DMS 273 treated with DMSO at 0.1 percent for 48 hours (cell line): ENCODE results near the gene BTBD2.
A peak's percentile ranks its signal among the peaks of the same experiment; 100 is the strongest.

Source experiments
- DNase-seq: peaks from one replicate; lab custom pipeline; 2025; lab: John Stamatoyannopoulos, UW

BTBD2 gene

DNA sequence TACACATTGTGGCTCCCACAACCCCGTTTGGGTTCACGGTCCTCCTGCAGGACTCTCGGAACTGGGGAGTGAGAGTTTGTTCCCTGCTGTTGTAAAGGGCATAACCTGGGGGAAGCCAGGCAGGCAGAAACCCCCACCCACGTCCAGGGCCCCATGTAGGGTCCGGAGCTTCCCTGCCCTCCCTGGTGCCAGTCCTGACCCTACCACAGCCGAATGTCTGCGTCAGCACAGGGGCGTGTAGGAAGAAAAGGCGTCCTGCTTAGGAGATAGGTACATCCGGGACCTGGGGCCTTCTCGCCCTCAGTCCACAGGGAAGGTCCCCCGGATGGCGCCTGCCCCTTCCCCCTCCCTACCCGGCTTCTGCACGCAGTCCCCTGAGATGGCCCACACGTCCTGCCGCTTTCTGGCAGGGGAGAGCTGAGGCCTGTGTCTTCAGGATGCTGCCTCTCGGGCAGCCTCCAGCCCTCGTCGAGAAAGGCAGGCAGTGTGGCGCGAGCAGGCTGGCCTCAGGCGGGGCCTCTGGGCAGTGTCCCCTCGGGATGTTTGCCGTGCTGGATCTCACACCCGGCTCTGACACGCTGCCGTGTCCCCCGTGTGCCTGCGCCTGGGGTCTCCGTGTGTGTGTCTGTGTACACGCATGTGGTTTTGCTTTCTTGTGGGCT, 55.5 kb downstream of the BTBD2 start:
- DNase-seq = no peak

DNA sequence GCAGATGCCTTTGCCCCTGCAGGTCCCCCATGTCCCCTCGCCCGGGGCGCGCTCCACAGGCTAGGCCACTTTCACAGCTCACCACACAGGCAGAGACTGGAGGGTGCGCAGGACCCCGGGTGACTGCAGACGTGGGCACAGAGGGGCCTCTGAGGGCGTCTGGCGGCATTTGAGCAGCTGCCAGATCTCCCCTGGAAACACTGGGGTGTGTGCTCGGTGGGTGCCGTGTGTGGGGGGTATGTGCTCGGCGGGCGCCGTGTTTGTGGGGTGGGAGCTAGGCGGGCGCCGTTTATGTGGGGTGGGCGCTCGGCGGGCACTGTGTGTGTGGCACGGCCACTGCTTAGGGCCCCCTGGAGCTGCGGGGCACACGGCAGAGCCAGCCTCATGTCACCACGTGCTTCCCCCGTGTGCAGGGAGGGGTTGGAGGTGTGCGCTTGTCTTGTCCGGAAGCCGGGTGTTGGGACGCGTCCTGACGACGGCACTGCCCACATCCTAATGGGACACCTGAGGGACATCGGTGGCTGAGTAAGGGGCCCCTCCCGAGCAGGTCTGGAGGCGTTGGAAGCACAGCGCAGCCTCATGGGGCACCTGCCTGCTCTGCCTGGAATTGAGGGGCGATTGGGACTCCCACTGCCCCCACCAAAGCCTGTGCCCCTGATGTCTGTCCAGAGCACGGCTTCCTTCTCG, 57.8 kb downstream of the BTBD2 start:
- DNase-seq = no peak

DNA sequence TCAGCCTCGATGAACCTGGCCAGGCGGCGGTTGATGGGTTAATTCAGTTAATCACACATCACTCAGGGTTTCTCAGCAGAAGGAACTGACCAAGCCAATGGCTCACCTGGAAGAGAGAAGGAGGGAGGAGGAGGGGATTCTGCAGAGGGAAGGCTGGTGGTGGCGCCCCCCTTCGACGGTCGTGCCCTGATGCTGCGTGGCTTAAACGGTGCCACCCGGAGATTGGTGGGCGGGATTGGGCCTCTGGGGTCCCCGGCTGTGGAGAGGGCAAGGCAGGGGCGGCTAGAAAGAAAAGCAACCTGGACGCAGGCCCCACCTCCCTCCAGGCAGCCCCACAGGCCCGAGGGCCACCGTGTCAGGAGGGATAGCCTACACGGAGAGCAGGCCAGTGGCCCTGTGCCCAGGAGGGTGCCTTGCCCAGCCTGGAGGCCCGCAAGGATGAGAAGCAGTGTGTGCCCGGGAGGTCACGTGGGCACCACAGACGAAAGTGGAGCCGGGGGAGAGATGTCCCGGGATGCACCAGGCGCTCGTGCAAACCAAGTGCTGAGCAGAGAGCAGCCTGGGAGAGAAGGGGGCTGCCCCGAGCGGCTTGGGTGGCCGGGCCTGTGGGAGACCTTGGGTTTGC, 58.5 kb downstream of the BTBD2 start:
- DNase-seq = no peak

DNA sequence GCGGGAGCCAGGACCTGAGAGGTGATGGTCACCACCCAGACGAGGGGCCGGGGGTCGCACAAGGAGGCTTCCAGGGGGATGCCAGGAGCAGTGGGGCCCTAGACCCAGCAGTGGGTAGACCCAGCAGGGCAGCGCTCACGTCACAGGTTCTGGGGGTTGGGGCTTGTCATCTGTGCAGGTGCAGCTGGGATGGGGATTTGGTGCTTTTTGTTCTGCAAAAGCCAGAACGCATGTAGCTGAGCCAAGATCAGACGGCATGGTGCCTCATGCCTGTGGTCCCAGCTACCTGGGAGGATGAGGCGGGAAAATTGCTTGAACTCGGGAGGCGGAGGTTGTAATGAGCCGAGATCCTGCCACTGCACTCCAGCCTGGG, 59.4 kb downstream of the BTBD2 start:
- DNase-seq = no peak

DNA sequence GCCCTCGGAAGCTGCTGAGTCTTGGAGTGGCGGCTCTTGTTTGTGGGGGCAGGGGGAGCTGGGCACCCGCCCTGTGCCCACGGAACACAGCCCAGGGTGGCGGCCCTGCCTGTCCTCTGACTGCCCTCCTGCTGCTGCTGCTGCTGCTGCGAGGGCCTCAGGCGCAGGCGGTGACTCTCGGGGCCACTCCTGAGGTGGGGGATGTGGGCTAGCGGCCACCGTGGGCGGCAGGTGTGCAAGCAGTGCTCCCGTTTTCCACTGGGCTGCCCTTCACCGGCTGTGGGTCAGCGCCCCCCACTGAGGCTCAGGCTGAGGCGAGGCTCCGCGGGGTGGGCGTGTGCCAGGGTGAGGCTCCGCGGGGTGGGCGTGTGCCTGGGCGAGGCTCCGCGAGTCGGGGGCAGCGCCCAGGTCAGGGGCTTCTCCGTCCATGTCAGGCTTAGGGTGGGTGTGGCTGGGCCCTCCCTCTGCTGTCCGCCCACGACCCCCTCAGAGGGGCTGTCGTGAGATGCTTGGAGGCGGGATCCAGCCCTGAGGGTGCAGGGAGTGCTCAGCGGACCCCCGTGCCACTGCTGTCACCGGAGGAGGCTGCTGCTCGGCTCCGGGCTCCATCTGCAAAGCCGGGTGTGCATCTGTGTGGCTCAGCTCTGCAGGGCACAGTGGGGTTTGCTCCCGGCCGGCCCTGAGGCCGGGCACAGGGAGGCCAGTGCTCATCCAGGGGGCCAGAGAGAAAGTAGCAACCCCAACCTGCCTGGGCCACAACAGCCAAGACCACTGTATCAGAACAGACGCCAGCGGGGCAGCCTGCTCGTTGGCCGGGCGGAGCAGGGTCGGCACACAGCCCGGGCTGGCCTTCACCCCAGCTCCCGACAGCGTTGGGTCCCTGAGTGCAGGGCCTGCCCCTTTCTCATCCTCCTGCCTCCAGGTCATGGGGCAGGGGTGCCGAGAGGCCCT, 60.1 kb downstream of the BTBD2 start:
- DNase-seq = no peak

DNA sequence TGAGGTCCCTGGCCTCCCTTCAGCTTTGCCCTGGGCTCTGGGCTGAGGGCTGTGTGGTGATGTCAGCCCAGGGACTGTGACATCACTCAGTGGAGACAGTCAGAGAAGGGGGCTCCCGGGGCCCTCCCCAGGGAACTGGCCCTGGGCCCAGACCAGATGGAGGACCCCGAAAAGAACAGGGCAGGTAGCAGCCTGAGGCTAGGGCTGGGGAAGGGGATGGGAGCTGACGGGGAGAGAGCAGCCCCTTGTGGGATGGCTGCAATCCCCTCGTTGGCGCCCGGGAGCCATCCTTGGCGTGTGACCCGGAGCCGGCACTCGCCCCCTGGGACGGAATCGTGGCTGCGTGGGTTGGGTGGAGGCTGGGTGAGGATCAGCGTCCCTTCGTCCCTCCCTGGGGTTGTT, 61.0 kb downstream of the BTBD2 start:
- DNase-seq = no peak

DNA sequence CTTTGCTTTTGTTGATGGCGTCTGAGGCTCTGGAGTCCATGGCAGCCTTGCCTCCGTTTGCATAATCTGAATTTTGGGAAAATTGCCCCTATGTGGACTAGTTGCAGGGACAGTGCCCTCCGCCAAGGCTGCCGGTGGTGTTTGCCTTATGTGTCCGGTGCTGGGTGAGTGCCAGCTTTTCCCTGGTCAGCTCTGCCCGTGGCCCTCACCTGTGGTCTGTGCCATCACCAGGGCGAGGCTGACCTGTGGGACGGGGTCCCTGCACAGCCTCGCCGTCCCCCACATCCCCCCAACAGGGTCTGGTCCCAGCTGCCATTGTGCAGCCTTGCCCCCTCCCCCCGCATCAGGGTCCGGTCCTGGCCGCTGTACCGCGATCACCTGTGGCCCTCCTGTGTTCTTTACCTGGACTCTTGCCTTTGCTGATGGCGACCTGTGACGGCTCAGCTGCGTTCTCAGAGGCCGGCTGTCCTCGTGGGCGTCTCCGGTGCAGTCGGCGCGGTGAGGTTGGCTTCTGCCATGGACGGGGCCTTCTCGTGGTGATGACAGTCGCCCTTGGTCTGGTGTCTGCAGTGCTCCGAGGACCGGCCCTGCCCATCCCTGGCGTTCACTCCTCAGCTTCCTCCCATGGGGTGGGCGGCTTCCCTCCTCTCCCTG, 61.9 kb downstream of the BTBD2 start:
- DNase-seq = no peak

DNA sequence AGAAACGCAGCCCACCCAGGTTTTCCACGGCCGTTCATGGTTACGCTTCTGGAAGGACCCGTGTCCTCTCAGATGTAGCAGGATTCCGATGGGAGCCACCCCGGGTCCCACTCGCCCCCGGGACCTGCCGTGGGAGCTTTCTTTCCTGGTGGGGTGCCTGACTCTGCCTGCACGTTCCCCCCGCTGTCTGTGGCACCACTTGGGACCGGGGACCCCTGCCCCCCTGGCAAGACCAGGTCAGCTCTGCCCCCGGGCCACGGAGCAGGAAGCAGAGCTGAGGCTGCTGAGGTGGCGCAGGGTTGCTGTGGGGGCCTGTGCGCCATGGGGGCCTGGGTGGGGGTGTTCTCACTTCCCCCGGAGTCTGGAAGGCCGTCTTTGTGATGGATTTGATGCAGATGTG, 62.5 kb downstream of the BTBD2 start:
- DNase-seq = no peak

DNA sequence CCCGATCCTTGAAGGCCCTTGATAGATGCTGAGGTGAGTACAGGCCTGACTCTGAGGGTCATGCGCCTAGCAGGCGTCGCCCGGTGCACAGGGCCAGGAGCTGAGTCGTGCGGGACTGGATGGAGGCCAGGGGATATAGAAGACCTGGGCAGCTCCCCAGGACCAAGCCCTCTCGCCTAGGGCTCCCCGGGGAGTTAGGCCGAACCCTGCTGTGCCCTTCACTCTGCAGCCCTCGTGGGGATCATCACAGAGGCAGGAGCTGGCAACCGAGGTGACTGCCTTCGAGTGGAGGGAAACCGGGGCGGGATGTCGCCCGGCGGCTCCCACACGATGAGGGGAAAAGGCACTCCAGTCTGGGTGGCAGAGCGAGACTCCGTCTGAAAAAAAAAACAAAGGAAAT, 62.9 kb downstream of the BTBD2 start:
- no peak for DNase-seq

DNA sequence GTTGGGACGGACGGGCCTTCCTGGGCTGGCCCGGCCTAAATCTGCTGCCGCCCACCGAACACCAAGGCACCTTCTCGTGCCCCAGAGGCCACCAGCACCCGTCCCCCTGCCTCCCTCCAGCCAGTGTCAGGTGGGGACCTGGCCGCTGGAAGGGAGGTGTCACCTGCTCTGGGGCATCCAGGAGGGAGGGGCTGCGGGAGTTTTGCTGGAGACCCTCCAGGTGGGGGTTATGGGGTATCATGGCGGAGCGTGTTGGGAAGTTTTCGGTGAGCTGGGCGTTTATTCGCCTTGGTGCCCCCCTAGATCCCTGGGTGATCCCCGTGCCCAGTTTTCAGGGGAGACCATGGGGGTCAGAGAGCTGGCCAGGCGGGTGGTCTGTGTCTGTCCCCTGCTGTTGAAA, 64.9 kb downstream of the BTBD2 start:
- DNase-seq = no peak

DNA sequence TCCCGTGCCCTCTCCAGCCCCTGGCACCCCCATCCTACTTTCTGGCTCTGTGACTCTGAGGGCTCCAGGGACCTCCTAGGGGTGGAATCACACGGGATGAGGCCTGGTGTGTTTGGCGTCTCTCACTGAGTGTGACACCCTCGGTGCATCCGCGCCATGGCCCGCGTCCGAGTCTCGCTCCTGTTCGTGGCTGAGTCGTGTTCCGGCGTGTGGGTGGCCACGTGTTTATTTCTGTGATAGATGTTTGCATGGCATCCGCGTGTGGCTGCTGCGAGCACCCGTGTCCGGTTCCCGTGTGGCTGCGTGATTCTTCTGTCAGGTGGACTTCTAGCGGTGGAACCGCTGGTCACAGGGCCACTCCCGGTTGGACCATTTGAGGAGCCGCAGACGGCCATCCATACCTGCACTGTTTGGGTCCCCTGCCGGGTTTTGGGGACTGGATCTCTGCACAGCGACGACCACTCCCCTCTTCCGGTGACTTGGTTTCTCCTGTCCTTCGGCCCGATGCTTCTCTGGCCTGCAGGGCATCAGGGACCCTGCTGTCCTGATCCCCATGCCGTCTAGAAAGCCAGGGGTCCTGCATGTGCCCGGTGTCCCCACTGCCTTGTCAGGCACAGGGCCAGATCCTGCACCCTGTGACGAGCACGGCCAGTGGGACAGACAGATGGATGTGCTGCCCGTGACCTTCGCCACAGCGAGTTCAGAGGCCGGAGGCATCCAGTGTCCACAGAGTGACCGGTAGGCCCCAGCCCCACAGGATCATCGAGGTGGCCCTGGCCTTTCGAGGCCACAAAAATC, 66.0 kb downstream of the BTBD2 start:
- DNase-seq = no peak

DNA sequence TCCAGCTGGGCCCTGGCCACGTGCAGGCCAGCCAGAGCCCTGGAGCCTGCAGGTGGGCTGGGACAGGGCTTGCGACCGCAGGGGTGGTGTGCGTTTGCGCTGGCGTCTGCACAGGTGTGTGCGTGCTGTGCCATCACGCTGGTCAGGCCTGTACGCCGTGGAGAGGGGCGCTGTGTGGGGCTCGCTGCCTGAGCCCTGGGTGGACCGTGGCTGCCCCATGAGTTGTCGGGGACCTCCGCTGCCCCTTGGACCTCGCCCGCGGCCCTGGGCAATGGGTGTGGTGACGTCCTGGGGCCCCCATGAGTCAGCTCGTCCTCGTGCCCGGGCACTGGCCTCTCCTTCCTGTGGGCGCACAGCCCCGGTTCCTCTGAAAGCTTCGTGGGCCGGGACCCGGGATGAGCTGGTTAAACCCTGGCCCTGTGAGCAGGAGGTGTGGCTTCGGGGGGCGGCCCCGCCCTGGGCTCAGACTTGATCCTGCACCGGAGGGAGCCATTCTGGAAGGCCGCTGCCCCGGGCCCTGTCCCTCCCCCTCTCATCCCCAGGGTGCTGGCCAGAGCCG, 67.8 kb downstream of the BTBD2 start:
- DNase-seq = no peak

DNA sequence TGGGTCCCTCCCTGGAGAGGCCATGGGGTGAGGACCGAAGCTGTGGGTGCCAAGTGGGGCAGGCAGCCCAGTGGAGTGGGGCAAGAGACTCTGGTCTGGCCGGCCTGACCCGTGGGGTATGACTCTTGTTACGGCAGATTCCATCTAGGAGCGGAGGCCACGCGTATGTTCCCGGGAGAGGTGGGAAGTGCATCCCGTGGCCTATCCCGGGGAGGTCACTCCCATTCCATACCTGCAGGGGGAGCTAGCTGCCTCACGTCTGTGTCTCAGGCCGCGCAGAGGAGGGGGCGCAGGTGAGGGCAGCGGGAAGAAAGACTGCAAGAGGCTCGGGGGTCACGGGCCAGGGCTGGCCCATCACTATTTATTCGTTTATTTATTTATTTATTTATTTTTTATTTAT, 69.6 kb downstream of the BTBD2 start:
- DNase-seq = no peak

DNA sequence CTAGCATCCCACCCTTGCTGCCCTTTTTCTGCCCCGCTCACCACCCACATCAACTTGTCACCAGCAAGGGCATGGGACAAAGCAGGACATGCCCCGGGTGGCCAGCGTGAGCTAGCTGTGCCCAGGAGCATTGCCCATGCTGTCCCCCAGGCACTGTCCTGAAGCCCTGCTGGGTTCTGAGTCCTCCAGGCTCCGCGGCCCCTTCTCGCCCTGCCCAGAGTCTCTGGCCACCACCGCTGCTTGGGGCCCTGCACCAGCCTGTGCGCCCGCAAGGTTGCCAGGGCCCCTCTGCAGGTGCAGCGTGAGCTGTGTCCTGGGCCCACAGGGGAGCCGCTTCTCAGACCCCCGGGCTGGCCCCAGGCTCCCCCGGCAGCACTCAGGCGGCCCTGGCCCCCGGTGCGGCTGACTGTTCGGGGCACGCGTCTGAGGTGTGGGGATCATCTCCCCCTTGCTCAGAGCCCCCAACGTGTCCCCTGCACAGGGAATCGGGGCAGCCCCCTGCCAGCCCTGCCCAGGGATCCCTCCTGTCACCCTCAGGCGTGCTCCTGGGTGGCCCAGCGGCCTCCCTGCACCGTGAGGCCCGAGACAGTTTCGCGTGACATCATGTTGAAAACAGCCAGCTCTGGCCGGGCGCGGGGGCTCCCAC, 70.5 kb downstream of the BTBD2 start:
- no peak for DNase-seq

DNA sequence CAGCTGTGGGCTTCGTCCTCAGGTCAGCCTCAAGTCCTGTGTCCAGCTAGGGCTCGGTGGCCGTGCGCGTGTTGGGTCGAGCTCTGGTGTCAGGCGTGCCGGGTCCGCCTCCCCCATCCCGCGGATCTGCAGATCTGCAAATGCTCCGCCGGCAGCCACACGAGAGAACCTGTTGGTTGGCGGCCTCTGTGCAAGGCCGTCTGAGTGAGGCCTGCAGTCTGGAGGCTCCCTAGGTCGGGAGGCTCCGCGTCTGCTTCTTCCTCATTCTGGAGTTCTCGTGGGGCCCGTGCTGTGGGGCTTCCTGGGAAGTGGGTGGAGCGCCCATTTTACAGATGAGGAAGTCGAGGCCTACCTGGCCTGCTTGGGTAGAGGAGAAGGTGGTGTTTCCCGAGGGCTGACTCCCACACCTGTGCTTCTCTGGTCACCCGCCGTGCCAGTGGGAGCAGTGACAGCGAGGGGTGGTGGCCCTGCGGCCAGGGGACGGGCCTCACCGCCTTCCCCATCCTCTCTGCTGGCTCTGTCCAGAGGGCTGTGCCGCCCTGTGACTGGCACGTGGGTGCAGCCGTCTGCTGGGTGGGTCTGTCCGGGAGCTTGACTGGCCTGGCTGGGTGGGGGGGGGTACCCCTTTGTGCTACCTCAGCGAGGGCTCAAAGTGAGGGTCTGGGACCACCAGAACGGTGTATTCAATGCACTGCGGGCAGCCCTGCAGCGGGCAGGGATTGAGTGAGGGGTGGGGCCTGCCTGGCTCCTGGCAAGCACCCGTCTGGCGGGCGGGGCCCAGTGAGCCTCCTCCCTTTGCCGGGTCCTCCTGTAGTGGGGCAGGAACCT, 71.2 kb downstream of the BTBD2 start:
- no peak for DNase-seq

DNA sequence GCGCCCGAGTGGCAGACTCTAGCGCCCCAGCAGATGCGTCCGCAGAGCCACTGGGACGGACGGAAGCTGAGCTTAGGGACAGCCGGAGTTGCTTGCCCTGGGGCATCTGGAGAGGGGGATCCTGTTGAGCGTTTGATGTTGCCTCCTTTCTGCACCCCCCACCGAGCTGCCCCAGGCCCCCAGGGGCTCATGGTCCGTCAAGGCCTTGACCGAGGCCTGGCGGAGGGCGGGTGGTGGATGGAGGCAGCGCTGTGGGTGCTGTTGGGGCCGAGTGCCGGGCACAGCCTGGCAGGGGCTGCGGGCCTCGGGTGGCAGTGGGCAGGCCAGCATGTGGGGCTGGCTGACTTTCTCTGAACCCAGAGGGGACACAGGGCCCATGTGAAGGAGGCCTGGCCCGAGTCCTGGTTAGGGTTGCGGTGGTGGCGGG, 71.8 kb downstream of the BTBD2 start:
- DNase-seq = no peak

DNA sequence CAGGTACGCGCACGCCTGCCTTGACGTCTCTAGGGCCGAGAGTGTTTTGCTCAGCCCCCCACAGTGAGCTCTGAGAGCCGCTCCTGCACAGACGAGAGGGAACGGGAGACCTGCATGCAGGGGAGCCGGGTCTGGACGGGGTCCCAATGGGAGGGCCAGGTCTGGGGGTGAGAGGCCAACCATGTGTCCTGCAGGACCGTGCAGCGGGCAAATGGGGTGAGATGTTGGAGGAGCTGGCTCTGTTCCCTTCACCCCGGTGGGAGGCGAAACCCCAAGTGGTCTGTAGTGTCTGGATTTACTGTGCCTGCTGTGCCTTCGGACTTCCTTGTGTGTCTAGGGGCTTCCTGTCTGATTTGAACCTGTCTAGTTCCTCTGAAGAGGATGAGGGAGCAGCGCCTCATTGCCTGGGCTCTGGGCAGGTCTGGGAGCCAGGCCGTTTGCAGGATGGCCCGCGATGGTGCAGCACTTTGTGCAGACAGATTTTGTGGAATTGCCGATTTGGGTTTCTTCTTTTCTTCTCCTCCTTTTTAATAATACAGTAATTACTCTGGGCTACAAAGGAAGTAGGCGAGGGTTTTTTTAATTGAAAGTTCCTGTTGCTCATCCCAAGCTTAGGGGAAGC, 72.5 kb downstream of the BTBD2 start:
- DNase-seq = no peak

DNA sequence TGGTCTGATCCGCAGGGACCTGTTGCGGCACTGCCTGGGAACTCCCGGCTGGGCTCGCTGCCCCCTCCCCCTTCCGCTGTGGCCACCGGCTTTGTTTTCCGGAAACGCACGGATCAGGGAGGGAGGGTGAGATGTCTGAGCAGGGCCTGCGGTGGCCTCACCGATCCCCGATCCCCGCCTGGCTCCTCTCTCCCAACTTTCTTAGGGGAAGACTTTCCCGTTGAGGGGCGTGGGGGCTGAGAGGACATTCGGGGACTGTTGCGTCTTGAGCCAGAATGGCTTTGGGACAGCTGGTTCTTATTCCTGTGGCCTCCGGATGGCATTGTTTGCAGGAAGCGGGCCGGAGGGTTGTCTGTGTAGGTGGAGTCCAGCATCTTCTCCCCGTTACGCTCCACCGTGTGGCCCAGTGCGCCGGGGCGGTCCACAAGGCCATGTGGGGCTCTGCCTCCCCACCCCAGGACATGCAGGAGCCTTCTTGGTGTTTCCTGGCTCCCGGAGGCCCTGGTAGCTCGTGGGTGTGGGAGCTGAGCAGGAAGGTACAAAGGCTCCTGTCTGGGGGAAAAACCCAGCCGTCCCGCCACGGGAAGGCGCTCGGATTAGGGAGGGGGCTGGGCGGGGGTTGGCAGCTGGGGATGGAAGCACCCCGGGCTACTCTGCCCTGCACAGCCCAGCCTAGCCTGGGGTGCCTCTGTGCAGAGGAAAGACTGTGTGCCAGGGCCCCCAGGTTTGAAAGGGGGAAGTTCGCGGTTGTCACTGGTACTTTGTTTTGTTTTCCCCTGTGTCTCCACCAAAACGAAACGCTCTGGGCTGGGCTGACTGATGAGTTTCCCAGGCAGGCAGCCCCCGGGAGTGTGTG, 73.2 kb downstream of the BTBD2 start:
- peak; percentile 9 for DNase-seq
